Activated T-cell treated with anti-CD3 and anti-CD28 coated beads, Interleukin-2, amount 50 U/mL, for 72 hours (primary cell): ENCODE data around the gene PCDHGA1. TPM values are rescaled to one million over a fixed set of nuclear protein-coding genes. Genes with fewer than 3 reads are reported as not detected.
"Not testable (repeated sequence)": the region's sequence is repeated elsewhere in the genome, so short reads cannot be mapped to it uniquely, and the experiment has no call there.

Experiments
- ATAC-seq, 2 donors: fragments of 150-1000 bp; cut with Tn5 transposase; replicated peaks in 1 of 2; 2 replicates each; pipeline ENCODE4 v1.10.0; 2021; ENCODE audit warnings: moderate library complexity in 2 of 2, mild to moderate bottlenecking in 1 of 2
- DNase-seq, 2 donors: peaks; one replicate each; pipeline ENCODE4 v3.0.0; 2021 to 2022; ENCODE audit warnings: mixed read lengths in 1 of 2
- H3K27ac Mint-ChIP-seq: one replicate; pipeline ENCODE4 v1.8.0; 2022; ENCODE audit warnings: mild to moderate bottlenecking, moderate library complexity, mixed read lengths
- H3K27me3 Mint-ChIP-seq: one replicate; pipeline ENCODE4 v1.8.0; 2022; ENCODE audit warnings: low read depth, mixed read lengths
- H3K36me3 Mint-ChIP-seq, 2 donors: one replicate each; pipeline ENCODE4 v1.8.0; 2022; ENCODE audit warnings: mixed read lengths in 2 of 2, mild to moderate bottlenecking in 1 of 2; ENCODE audit not compliant: insufficient read depth in 2 of 2
- H3K4me1 Mint-ChIP-seq: one replicate; pipeline ENCODE4 v1.8.0; 2022; ENCODE audit warnings: low read depth, mixed read lengths
- H3K4me3 Mint-ChIP-seq, 2 donors: one replicate each; pipeline ENCODE4 v1.8.0; 2022; ENCODE audit warnings: mild to moderate bottlenecking in 2 of 2, mixed read lengths in 2 of 2, moderate library complexity in 2 of 2
- H3K9me3 Mint-ChIP-seq, 2 donors: one replicate each; pipeline ENCODE4 v1.8.0; 2022; ENCODE audit warnings: mixed read lengths in 2 of 2
- total RNA-seq, 2 donors: library from RNA; stranded (reverse); gene quantifications; one replicate each; pipeline ENCODE4 v1.2.3, GENCODE V29; 2022

Gene PCDHGA1
- total RNA-seq, 2 donors from 2014 or later: 0.05 TPM

- peak within 1 kb of the TSS; percentile 77 for H3K27ac Mint-ChIP-seq
- peak within 1 kb of the TSS; percentile 84 to 87 for H3K4me3 Mint-ChIP-seq
- H3K4me1 Mint-ChIP-seq: peaks cover 21% of the 10 kb centered on the region
- ATAC-seq (peak; percentile 53 to 78), DNase-seq (peak in 1 of 2 donors; percentile 55)
- peaks cover 9 to 10% of the 10 kb centered on the region in 2 donors for H3K9me3 Mint-ChIP-seq
- peaks cover 13 to 23% of the 10 kb centered on the region in 2 donors for H3K36me3 Mint-ChIP-seq
- H3K27me3 Mint-ChIP-seq: peaks cover 68% of the 10 kb centered on the region
These were observed 100.2 kb downstream of the PCDHGA1 start, which contains the start of gene PCDHGA12 for GRCh38 chr5:141430332-141431113. TSS of gene PCDHGA12 (plus strand) at chr5:141430507. CDS start at chr5:141430760, 253 bp downstream.

GRCh38 chr5:141431286-141431685, 101.0 kb downstream of the PCDHGA1 start:
- H3K27ac Mint-ChIP-seq: no peak overlapping the region
- H3K4me3 Mint-ChIP-seq: peak overlapping the region; percentile 84 to 87
- DNase-seq (peak in 1 of 2 donors; percentile 31), ATAC-seq (peak in 1 of 2 donors; percentile 37)
- H3K27me3 Mint-ChIP-seq: peaks cover 63% of the 10 kb centered on the region
- peaks cover 21% of the 10 kb centered on the region for H3K4me1 Mint-ChIP-seq
- peaks cover 13 to 23% of the 10 kb centered on the region in 2 donors for H3K36me3 Mint-ChIP-seq
- peaks cover 9 to 10% of the 10 kb centered on the region in 2 donors for H3K9me3 Mint-ChIP-seq

GRCh38 chr5:141432308-141432707, 102.0 kb downstream of the PCDHGA1 start:
- DNase-seq, H3K9me3 Mint-ChIP-seq, H3K27ac Mint-ChIP-seq, ATAC-seq, H3K4me3 Mint-ChIP-seq: not testable (repeated sequence)
- H3K36me3 Mint-ChIP-seq: peaks cover 13 to 23% of the 10 kb centered on the region in 2 donors
- H3K27me3 Mint-ChIP-seq: peaks cover 59% of the 10 kb centered on the region
- peaks cover 21% of the 10 kb centered on the region for H3K4me1 Mint-ChIP-seq

- peaks cover 13 to 23% of the 10 kb centered on the region in 2 donors for H3K36me3 Mint-ChIP-seq
- H3K27ac Mint-ChIP-seq, H3K9me3 Mint-ChIP-seq, DNase-seq, H3K4me3 Mint-ChIP-seq, ATAC-seq: not testable (repeated sequence)
- H3K4me1 Mint-ChIP-seq: peaks cover 21% of the 10 kb centered on the region
- peaks cover 58% of the 10 kb centered on the region for H3K27me3 Mint-ChIP-seq
These were observed 102.4 kb downstream of the PCDHGA1 start for GRCh38 chr5:141432726-141433125.

GRCh38 chr5:141434006-141434405, 103.7 kb downstream of the PCDHGA1 start:
- Mint-ChIP-seq H3K36me3 (peaks cover 13 to 20% of the 10 kb centered on the region in 2 donors), H3K27ac (no peak overlapping the region), H3K27me3 (peaks cover 48% of the 10 kb centered on the region), H3K4me1 (peaks cover 21% of the 10 kb centered on the region), H3K4me3 (no peak overlapping the region), H3K9me3 (peaks cover 6 to 10% of the 10 kb centered on the region in 2 donors)
- ATAC-seq (no peak), DNase-seq (no peak)

GRCh38 chr5:141437221-141437620, 106.9 kb downstream of the PCDHGA1 start:
- H3K9me3 Mint-ChIP-seq: peaks cover 3% of the 10 kb centered on the region in 2 donors
- H3K4me3 Mint-ChIP-seq: no peak overlapping the region
- H3K27me3 Mint-ChIP-seq: peaks cover 30% of the 10 kb centered on the region
- H3K27ac Mint-ChIP-seq: no peak overlapping the region
- no peak for ATAC-seq
- H3K4me1 Mint-ChIP-seq: peaks cover under 1% of the 10 kb centered on the region
- no peak for DNase-seq
- peaks cover 3 to 10% of the 10 kb centered on the region in 2 donors for H3K36me3 Mint-ChIP-seq

GRCh38 chr5:141439411-141440141, 109.3 kb downstream of the PCDHGA1 start:
- Mint-ChIP-seq H3K36me3 (peaks cover 0 to 3% of the 10 kb centered on the region in 2 donors), H3K4me3 (no peak overlapping the region)
- no peak for DNase-seq

GRCh38 chr5:141440341-141440740, 110.0 kb downstream of the PCDHGA1 start:
- H3K4me1 Mint-ChIP-seq: no peaks in the 10 kb centered on the region

More at GRCh38 chr5:141439411-141440141, 109.3 kb downstream of the PCDHGA1 start:
- no peak overlapping the region for H3K27ac Mint-ChIP-seq
- ATAC-seq: no peak
- peaks cover 2 to 4% of the 10 kb centered on the region in 2 donors for H3K9me3 Mint-ChIP-seq
- H3K27me3 Mint-ChIP-seq: peaks cover 18% of the 10 kb centered on the region
- H3K4me1 Mint-ChIP-seq: no peaks in the 10 kb centered on the region

GRCh38 chr5:141441571-141442170, 111.4 kb downstream of the PCDHGA1 start:
- peaks cover 0 to 3% of the 10 kb centered on the region in 2 donors for H3K36me3 Mint-ChIP-seq
- H3K27me3 Mint-ChIP-seq: peaks cover 22% of the 10 kb centered on the region
- no peak for ATAC-seq
- H3K27ac Mint-ChIP-seq: no peak overlapping the region
- H3K4me1 Mint-ChIP-seq: no peaks in the 10 kb centered on the region
- H3K9me3 Mint-ChIP-seq: peaks cover 2 to 4% of the 10 kb centered on the region in 2 donors
- no peak overlapping the region for H3K4me3 Mint-ChIP-seq
- DNase-seq: no peak

More at GRCh38 chr5:141440341-141440740, 110.0 kb downstream of the PCDHGA1 start:
- Mint-ChIP-seq H3K27me3 (peaks cover 24% of the 10 kb centered on the region), H3K9me3 (peaks cover 2 to 4% of the 10 kb centered on the region in 2 donors), H3K27ac (no peak overlapping the region), H3K36me3 (peaks cover 0 to 3% of the 10 kb centered on the region in 2 donors), H3K4me3 (no peak overlapping the region)
- ATAC-seq (no peak), DNase-seq (no peak)

GRCh38 chr5:141465351-141465750, 135.0 kb downstream of the PCDHGA1 start:
- Mint-ChIP-seq H3K27me3 (peaks cover 6% of the 10 kb centered on the region), H3K9me3 (no peaks in the 10 kb centered on the region)

GRCh38 chr5:141475625-141476131, 145.4 kb downstream of the PCDHGA1 start, which contains the start of gene PCDHGC3:
TSS of gene PCDHGC3 (plus strand) at chr5:141475966. CDS start at chr5:141476117, 151 bp downstream.
- Mint-ChIP-seq H3K36me3 (peaks cover 0 to 3% of the 10 kb centered on the region in 2 donors), H3K4me1 (peaks cover 29% of the 10 kb centered on the region), H3K27ac (peak within 1 kb of the TSS; percentile 2), H3K9me3 (no peaks in the 10 kb centered on the region), H3K27me3 (peaks cover 52% of the 10 kb centered on the region), H3K4me3 (peak within 1 kb of the TSS; percentile 91 to 94)
- ATAC-seq (peak; percentile 90 to 93), DNase-seq (peak; percentile 64 to 67)

More at GRCh38 chr5:141465351-141465750, 135.0 kb downstream of the PCDHGA1 start:
- no peaks in the 10 kb centered on the region for H3K36me3 Mint-ChIP-seq
- ATAC-seq (no peak), DNase-seq (no peak)
- H3K4me3 Mint-ChIP-seq: no peak overlapping the region
- H3K4me1 Mint-ChIP-seq: no peaks in the 10 kb centered on the region
- H3K27ac Mint-ChIP-seq: no peak overlapping the region

- peak in 1 of 2 donors; percentile 15 for DNase-seq
- peaks cover 0 to 3% of the 10 kb centered on the region in 2 donors for H3K36me3 Mint-ChIP-seq
These were observed 146.0 kb downstream of the PCDHGA1 start for GRCh38 chr5:141476132-141476911.

More at GRCh38 chr5:141476132-141476911, 146.0 kb downstream of the PCDHGA1 start:
- peak overlapping the region; percentile 2 for H3K27ac Mint-ChIP-seq
- H3K4me3 Mint-ChIP-seq: peak overlapping the region; percentile 91 to 94
- peaks cover 29% of the 10 kb centered on the region for H3K4me1 Mint-ChIP-seq
- peaks cover 52% of the 10 kb centered on the region for H3K27me3 Mint-ChIP-seq
- no peaks in the 10 kb centered on the region for H3K9me3 Mint-ChIP-seq
- ATAC-seq: peak; percentile 25 to 28
